Measurements from ENCODE around the gene GAB1.

DNA sequence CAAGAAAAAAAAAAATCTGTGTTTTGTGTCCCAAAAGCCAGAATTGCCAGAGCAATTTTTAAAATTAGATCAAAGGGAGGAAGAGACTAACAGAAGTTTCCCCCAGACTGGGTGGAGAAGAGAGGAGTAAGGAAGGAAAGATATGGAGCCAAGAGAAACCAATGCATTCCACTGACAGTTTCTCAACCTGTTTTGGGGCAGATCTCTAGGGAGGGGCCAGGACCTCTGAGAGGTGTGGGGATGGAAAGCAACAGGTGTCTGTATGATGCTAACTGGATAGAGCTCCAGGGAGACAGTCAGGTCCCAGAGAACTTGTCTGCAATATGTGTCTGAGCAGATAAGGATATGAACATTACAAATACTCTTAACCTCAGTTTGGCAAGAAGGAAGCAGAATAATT, 22.7 kb upstream of the GAB1 start:
- TF ChIP-seq, protein P1, sequence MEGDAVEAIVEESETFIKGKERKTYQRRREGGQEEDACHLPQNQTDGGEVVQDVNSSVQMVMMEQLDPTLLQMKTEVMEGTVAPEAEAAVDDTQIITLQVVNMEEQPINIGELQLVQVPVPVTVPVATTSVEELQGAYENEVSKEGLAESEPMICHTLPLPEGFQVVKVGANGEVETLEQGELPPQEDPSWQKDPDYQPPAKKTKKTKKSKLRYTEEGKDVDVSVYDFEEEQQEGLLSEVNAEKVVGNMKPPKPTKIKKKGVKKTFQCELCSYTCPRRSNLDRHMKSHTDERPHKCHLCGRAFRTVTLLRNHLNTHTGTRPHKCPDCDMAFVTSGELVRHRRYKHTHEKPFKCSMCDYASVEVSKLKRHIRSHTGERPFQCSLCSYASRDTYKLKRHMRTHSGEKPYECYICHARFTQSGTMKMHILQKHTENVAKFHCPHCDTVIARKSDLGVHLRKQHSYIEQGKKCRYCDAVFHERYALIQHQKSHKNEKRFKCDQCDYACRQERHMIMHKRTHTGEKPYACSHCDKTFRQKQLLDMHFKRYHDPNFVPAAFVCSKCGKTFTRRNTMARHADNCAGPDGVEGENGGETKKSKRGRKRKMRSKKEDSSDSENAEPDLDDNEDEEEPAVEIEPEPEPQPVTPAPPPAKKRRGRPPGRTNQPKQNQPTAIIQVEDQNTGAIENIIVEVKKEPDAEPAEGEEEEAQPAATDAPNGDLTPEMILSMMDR (IDR thresholded peaks at IDR 0.05): no peak
- no peak for TF ChIP-seq POLR2A (IDR thresholded peaks at IDR 0.05)

Measured in ovary (tissue), 3 donors.